Stimulated activated CD8-positive, alpha-beta memory T cell treated with anti-CD3 and anti-CD28 coated beads, Interleukin-7, amount 100 ng/mL, for 1 hour (primary cell): Measurements from ENCODE around the gene TIMM13.
A peak's percentile ranks its signal among the peaks of the same experiment; 100 is the strongest.
"Not testable (repeated sequence)": the region's sequence is repeated elsewhere in the genome, so short reads cannot be mapped to it uniquely, and the experiment has no call there.

Source experiments
- DNase-seq, 2 donors: peaks; one replicate each; pipeline ENCODE4 v3.0.0-alpha.2; 2020; ENCODE audit warnings: low read depth in 2 of 2

TIMM13 gene

GRCh38 chr19:2427429-2428320, at the start of gene TIMM13:
Gene TIMM13, minus strand, starts transcription at chr19:2427586. Its CDS starts 53 bp downstream, at chr19:2427533.
- peak; percentile 90 to 91 for DNase-seq

DNA sequence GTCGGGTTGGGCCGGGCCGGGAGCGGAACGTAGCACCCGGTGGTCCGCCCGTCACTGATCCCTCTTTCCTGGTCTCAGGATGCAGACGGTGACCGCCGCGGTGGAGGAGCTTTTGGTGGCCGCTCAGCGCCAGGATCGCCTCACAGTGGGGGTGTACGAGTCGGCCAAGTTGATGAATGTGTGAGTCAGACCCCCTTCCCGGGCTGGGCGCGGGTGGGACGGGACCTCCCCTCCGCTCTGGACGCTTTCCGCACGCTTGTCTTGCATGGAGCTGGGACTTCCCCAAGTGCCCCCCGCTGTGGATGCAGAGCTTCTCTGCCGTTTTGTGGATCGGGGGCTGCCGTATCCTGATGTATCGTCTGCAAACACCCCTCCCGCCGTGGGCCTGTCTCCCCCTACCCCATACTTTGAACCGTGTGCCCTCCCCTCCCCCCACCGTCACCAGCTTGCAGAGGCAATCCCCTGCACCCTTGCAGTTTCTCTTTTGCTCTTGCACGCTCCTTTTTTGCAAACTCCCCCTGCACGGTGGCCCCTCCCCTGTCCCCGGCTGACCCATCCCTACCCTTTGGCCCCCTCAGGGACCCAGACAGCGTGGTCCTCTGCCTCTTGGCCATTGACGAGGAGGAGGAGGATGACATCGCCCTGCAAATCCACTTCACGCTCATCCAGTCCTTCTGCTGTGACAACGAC, 49.2 kb upstream of the TIMM13 start:
- DNase-seq: peak; percentile 40 to 44

- DNase-seq: peak; percentile 95 to 97
Observed at GRCh38 chr19:2475702-2476450, 48.5 kb upstream of the TIMM13 start, which contains the start of gene GADD45B. Gene GADD45B, plus strand, starts transcription at chr19:2476127. Its CDS starts 232 bp downstream, at chr19:2476359.

GRCh38 chr19:2475018-2475701, 47.8 kb upstream of the TIMM13 start:
- DNase-seq: peak in 1 of 2 donors; percentile 14

- peak; percentile 76 to 80 for DNase-seq
Observed at GRCh38 chr19:2474232-2475017, 47.0 kb upstream of the TIMM13 start.

DNA sequence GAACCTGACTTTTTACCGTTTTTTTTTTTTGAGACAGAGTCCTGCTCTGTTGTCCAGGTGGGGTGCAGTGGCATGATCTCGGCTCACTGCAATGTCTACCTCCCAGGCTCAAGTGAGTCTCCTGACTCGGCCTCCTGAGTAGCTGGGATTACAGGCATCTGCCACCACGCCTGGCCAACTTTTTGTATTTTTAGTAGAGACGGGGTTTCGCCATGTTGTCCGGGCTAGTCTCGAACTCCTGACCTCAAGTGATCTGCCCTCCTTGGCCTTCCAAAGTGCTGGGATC, 42.5 kb upstream of the TIMM13 start:
- not testable (repeated sequence) for DNase-seq

GRCh38 chr19:2469102-2469914, 41.9 kb upstream of the TIMM13 start:
- DNase-seq: no peak

- no peak for DNase-seq
Observed at GRCh38 chr19:2468596-2468995, 41.2 kb upstream of the TIMM13 start.

DNA sequence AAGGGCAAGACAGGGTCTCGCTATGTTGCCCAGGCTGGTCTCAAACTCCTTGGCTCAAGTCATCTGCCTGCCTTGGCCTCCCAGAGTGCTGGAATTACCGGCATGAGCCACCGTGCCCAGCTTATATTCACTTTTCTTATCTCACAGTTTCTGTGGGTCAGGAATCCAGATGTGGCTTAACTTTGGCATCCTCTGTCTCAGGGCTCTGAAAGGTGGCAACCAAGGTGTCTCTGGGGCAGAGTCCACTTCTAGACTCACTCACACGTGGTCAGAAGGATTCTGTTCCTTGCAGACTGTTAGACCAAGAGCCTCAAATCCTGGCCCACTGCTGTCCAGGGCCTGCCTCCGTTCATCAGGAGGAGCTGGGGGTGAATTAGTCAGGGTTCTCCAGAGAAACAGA, 37.0 kb upstream of the TIMM13 start:
- no peak for DNase-seq

DNA sequence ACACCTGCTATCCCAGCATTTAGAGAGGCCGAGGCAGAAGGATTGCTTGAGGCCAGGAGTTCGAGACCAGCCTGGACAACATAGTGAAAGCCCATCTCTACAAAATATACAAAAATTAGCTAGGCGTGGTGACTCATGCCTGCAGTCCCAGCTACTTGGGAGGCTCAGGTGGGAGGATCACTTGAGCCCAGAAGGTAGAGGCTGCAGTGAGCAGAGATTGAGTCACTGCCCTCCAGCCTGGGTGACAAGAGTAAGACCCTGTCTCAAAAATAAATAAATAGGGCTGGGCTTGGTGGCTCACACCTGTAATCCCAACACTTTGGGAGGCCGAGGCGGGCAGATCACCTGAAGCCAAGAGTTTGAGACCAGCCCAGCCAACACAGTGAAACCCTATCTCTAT, 36.3 kb upstream of the TIMM13 start:
- DNase-seq: not testable (repeated sequence)

GRCh38 chr19:2462635-2463421, 35.4 kb upstream of the TIMM13 start:
- DNase-seq: no peak

- DNase-seq: peak; percentile 12 to 29
Observed at GRCh38 chr19:2461751-2462634, 34.6 kb upstream of the TIMM13 start.

DNA sequence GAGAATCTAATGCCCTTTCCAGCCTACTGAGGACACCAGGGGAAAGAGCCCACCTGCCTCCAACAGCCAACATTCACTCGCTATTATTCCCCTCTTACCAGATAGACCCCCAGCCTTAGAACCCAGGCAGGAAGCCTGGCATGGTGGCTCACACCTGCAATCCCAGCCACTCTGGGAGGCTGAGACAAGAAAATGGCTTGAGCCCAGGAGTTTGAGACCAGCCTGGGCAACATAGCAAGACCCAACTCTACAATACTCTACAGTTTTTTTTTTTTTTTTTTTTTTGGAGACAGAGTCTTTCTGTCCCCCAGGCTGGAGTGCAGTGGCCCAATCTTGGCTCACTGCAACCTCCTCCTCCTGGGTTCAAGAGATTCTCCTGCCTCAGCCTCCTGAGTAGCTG, 32.9 kb upstream of the TIMM13 start:
- no peak for DNase-seq

DNA sequence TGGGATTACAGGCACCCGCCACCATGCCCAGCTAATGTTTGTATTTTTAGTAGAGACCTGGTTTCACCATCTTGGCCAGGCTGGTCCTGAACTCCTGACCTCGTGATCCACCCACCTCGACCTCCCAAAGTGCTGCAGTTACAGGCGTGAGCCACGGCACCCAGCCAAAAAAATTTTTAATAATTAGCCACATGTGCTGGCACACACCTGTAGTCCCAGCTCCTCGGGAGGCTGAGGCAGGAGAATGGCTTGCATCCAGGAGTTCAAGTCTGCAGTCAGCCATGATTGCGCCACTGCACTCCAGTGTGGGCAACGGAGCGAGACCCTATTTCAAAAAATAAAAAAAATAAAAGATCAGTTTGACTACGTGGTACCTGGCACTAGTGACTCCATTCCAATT, 31.4 kb upstream of the TIMM13 start:
- DNase-seq: not testable (repeated sequence)

DNA sequence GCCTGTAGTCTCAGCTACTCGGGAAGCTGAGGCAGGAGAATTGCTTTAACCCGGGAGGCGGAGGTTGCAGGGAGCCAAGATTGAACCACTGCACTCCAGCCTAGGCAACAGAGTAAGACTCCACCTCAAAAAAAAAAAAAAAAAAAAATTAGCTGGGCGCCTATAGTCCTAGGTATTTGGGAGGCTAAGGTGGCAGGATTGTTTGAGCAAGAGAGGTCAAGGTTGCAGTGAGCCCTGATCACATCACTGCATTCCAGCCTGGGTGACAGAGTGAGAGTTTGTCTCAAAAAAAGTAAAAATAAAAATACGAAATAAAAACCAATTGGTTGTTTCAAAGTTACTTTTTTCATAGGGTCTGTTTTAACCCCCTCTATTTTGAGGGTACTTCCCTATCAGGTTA, 30.7 kb upstream of the TIMM13 start:
- DNase-seq: no peak

- DNase-seq: no peak
Observed at GRCh38 chr19:2457394-2458037, 30.1 kb upstream of the TIMM13 start.

- DNase-seq: peak in 1 of 2 donors; percentile 8
Observed at GRCh38 chr19:2455851-2456570, 28.6 kb upstream of the TIMM13 start.
